LoVo (cell line): ENCODE results near the gene MPPED1.

Experiments used
- DNase-seq: peaks from one replicate; pipeline ENCODE4 v3.0.0-alpha.2; 2016; ENCODE audit warnings: low spot score

Gene MPPED1, protein sequence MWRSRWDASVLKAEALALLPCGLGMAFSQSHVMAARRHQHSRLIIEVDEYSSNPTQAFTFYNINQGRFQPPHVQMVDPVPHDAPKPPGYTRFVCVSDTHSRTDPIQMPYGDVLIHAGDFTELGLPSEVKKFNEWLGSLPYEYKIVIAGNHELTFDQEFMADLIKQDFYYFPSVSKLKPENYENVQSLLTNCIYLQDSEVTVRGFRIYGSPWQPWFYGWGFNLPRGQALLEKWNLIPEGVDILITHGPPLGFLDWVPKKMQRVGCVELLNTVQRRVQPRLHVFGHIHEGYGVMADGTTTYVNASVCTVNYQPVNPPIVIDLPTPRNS

DNA sequence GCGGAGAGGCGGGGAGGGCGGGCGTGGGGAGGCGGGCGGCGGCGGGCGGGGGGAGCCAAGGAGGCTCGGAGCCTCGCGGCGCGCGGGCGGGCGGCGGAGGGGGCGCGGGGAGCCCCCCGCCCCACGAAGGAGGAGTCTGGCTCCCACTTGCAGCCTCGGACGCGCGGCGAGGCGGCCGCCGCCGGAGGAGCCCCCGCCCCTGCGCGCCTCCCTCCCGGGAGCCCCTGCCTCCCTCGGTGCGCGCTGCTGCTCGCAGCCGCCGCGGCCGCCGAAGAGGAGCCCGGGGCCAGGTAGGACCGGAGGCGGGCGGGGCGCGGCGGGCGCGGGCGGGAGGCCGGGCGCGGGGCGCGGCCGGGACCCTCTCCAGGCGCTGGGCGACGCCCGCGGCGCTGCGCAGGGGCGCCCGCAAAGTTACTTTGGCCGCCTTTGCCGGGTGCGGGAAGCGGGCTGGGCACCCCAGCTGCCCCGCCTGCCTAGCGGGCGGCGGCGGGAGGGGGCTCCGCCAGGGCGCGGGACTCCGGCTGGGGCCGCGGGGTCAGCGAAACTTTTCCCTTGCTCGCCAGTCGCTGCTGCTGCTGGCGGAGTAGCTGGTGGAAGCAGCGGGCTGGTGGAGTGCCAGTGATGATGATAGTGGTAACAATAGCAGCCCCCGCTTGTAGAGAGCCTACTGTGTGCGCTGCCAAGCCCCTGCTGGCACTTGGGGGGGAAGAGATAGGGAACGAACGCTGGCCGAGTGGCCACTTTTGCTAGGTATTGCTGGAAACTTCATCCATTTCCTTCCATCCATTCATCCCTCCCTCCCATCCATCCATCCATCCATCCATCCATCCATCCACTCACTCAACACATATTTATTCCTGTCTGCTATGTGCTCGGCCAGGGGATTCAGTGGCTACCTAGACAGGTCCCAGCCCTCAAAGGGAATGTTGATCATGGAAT is at the start of gene MPPED1:
Gene MPPED1 (plus strand): TSS at position 146 of the 939 bp plus-strand sequence. CDS start 12,972 bp downstream, outside the sequence.
- no peak for DNase-seq

DNA sequence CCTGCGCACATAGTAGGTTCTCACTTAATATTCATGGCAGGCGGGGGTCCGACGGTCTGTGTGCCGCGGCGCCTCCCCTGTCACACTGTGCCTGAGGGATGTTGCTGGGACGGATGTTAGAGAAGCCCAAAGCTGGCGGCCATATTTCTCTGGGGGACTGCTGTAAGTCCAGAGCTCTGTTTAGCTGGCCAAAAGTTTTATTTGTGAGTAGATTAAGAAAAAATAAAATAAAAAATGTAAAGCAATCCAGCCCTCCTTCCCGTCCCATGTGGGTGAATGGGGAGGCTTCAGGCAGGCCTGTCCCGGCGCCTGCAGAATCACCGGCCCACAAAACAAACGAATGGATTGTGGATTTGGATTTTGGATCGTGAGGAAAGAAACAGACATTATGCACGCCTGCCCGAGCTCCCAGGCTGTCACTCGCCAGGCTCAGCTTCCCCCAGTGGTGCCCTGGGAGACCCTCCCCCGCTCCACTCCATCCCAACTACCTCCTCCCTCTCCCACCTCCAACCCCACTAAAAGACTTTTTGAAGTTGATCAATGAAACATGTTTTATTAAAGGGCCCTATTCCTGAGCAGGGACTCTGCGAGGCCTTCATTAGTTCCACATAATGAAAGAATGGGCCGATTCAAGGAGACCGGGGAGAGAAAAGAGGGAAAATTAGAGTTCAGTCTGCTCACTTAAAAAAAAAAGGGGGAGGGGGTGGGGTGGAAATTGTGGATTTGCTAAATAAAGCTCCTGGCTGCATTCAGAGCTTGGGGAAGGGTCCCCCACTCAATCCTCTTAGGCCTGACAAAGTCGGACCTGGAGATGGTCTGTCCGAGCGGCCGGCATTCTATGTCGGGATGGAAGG is 48.3 kb upstream of the MPPED1 start:
- no peak for DNase-seq

DNA sequence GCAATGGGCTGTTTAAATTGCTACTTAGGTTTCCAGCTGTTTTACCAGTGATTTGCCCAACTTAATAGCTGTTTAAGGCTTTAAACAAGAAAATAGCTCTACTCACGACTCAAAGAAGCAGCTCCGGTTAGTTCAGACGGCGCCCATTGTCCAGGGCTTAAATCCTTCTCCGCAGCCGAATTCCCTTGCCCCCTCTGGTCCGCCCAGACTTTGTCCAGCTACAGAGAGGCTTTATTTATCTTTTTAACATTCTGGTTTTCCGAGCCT is 47.7 kb upstream of the MPPED1 start:
- DNase-seq: no peak

DNA sequence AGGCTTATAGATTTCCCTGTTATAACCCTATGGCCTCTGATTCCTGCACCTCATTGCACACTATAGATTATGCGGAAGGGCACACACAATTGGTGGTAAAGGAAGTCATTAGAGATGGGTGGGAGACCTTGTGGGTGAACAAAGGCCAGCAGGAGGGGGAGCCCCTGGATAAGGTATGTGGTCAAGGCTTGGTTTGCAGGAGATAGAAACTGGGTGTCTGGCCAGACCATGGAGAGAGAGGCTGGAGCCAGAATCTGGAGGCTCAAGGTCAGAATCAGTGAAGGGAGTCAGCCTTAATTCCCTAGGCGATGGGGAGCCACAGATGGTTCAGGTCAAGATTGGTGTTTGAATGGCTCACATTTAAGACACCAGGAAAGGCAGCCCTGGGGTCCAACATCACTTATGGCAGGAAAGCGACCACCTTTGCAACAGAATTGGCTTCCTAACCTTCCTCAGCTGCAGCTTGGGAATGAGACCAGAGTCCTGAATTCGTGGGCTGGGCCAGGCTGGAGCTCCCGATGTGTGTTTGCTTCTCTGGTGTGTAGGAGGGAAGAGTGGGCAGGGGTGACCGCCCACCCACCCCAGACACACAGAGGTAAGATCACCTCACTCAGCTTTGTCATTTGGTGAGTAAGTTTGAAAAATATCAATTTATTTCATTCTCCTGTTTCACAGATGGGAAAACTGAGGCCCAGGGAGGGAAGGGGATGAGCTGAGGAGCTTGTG is 45.9 kb upstream of the MPPED1 start:
- DNase-seq: no peak

DNA sequence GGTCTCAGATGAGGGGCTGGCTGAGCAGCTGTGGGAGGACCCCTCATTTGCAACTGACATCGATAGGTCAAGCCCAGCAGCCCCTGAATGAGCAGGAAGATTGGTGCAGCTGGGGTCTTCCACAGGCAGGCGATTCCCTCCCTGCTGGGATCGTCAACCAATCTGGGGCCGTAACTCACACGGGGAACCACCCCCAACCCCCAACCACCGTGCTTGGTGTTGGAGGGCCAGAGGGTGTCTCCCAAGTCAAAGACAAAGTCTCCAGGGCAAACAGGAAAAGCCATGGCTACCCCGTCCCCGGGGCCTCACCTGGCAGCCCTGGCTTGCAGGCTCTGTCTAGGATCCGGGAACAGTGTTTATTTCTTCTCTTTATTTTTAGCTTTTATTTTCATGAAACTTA is 41.8 kb upstream of the MPPED1 start:
- DNase-seq: no peak

DNA sequence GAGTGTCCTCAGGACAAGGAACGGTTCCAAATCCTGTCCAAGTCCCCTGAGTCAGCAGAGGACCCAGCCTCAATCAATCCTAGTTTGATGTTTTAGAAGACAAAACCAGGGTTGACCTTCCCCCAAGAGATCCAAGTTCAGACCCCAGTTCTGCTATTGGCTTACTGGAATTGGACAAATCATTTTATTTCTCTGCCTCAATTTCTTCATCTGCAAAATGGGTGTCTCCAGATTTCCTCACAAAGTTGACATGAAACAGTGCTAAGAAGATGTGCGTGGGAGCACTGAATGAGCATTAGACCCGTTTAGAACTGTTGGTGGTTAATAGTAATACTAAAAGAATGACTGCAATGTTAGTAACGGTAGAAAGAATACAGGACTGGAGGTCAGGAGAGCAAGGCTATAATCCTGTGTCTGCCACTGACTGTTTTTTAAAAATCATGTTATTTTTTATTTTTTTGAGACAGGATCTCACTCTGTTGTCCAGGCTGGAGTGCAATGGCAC is 35.8 kb upstream of the MPPED1 start:
- no peak for DNase-seq

DNA sequence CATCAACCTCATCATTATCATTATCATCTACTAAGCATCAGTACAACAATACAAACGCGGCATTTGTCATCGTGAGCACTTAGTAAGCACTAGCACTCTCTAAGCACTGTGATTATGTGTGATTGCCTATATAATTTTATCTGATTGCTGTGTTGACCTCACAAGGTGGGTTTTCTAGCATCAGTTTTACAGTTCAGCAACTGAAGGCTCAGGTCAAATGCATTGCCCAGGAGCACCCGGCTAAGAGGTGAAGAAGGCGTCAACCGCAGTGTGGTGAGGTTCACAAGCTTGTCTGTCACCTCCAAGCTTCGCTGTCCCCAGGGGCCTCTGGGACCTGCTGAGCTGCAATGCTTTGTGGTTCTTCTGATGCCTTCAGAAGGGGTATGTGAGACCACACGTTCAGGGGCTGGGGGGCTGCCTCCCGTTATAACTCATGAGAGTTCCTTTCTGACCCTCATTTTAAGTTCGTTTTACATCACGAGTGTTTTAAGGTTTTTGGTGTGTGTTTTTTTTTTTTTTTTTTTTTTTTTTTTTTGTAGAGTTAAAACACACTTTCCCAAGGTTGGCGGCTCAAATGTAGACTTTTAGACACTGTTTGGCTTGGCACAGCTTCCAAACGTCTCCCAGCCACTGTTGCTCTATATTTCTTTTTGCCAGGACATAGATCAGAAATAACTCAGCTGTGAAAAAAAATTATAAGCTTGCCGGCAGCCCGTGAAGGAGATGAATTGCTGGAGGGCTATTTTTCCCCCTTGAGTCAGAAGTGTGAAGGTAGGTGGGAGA is 34.9 kb upstream of the MPPED1 start:
- no peak for DNase-seq

DNA sequence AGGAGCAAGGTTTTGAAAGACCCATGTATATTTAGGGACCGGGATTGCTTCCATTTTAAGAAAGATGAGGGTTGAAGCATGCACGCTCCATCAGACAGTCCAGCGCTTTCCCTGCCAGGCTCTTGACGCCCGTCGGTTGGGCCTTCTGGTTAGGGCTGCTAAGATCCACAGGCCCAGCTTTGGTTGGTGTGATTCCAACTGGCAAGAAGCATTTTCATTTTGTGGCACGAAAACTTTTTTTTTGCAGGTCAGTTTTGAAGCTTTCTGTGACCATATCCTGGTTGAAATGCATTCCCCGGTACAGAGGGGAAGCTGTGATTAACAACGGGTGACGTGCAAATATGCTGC is 34.3 kb upstream of the MPPED1 start:
- no peak for DNase-seq

DNA sequence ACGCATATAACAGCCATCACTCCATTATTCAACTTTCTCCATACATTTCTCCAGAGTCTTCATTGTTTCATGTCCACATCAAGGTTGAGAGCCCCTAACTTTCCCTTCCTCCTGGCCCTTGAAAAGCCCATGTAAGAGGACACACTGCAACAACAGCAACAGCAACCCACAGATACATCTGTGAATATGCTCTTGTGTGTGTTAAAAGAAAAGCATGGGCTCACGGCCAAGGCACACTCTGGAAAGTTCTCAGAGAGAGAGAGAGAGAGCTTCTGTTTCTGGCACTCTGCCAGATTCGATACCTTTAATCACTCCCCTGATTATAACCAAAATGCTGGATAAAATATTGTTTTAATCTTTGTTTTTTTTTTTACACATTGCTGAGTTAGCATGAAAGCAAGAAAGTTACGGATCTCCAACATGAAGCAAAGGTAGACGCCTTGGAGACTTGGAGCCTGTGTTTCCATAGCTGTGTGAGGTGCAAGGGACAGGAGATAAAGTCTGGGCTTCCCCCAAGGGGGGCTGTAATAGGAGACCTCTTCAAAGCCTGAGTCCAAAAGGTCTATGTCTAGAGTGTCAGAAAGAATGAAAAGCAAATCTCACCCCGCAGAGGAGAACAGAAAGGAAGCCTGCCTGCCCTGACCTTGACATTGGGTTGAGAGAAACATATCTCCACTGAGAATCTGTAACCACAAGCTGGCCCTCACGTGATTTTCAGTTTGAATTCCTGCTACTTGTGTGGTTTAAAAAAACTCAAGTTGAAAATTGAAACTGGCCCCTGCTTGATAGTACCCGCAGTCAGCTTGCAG is 33.7 kb upstream of the MPPED1 start:
- DNase-seq: no peak

DNA sequence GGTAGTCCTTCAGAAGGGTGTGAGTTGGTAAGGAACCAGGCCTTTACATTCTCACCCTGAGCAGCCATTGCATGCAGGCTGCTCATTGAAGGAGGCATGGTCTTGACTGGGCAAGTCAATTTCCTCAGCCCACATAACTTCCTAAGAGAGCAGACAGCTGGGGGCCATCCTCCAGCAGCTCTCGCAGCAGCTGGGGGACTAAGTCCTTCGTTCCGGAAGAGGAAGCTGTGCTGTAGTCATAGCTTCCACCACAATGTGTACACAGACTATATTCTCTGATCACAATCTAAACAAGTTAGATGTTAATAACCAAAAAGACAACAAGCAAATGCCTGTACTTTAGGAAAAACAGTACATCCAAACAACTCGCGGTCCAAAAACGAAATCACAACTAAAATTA is 30.1 kb upstream of the MPPED1 start:
- DNase-seq: no peak

DNA sequence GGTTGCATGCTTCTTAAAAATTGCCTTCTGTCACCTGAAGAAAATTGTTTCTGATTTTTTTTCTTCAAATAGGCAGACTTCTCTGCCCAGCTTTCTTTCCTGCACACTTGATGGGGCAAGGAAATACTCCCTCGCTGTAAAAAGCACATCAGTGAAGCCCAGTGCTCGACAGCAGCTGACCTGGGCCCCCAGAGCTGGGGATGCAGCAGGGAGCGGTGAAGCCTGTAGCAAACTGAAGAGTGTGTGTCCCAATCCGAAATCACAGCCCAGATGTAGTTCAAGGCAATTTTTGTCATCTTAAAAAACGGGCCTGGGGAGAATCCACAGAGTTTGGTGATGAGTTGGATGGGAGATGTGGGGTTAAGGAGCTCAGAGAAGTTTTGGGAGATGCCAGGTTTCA is 27.0 kb upstream of the MPPED1 start:
- no peak for DNase-seq

DNA sequence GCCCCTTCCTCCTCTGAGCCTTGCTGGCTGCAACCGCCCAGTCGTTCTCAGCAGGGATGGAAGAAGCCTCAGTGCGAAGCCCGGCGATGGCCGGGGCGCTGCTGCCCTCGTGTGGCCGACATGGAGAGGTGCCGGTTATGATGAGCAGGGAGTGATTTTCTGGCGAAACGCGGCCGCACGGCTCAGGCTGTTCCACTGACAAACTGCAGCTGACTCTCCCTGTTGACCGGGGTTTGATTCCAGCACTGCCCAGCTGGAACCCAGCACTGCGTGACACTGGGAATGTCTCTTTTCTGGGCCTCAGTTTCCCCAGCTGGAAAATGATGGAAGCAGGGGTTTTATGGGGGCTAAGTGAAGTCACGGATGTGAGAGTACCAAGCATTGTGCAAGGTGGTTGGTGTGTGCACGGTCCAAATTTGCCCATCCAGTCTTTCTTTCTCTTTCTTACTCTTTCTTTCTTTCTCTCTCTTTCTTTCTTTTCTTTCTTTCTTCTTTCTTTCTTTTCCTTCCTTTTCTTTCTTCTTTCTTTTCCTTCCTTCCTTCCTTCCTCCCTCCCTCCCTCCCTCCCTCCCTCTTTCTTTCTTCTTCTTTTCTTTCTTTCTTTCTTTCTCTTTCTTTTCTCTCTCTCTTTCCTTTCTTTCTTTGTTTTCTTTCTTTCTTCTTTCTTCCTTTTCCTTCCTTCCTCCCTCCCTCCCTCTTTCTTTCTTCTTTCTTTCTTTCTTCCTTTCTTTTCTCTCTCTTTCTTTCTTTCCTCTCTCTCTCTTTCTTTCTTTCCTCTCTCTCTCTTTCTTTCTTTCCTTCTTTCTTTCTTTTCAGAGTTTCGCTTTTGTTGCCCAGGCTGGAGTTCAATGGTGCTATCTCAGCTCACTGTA is 25.8 kb upstream of the MPPED1 start:
- DNase-seq: peak; percentile 73

DNA sequence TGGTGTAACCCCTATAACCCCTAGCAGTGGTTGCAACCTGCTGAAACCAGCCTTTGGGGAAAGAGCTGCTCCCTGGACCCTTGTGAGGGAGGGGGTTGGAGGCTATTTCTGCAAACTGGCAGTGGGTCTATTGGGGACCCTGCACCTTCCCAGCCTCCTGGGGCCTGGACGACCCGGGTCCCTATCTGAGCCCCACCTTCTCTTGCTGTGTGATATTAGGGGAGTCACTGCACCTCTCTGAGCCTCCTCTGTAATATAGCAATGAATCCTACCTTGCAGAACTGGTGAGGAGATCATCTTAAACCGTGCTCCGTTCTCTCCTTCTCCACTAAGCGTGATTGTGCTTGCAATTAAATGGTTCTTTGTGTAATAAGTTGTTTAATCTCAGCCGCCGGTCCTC is 24.0 kb upstream of the MPPED1 start:
- DNase-seq: no peak

DNA sequence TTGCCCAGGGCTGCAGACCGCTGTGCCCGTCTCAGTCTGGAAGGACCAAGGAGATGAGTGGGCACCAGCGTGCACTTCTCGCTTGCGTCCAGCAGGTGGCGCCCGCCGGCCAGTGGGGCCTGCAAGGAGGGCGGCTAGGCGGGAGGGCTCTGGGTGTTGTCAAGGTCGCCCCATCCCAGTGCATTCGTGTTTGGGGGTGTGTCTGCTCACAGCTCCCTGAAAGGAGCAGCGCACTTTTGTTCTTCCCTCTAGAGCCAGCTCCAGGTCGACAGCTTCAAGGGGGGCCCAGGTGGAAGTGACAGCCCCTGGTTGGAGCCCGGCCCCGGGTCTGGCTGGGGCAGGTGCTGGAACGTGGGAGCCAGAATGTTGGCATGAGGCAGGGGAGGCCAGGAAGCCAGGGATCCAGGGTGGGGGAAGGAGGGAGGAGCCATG is 23.4 kb upstream of the MPPED1 start:
- peak; percentile 52 for DNase-seq

DNA sequence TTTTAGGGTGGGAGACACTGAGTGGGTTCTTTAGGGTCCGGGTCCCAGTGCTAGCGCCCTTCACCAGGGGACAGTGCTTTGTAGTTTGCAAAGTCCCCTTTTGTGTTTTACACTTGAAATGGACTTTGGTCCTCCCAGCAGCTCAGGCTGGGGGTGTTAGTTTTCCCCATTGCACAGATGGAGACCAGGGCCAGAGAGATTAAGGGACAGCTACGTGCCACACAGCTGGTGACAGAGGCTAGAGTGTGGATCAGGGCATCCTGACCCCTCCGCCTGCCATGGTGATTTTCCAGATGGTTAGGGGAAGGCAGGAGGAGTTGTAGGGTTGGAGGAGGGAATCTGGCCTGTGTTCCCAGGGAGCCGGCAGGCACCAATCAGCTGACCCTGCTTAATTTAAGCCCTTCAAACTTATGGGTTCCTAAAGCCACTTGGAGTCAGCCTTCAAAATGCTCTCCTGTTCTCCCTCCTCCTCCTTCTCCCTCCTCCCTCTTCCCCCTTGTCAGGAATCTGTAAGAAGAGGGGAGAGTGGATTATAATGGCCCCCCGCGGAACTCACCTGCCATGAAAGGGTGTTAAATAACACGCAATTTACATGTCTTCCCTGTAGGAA is 22.5 kb upstream of the MPPED1 start:
- no peak for DNase-seq

DNA sequence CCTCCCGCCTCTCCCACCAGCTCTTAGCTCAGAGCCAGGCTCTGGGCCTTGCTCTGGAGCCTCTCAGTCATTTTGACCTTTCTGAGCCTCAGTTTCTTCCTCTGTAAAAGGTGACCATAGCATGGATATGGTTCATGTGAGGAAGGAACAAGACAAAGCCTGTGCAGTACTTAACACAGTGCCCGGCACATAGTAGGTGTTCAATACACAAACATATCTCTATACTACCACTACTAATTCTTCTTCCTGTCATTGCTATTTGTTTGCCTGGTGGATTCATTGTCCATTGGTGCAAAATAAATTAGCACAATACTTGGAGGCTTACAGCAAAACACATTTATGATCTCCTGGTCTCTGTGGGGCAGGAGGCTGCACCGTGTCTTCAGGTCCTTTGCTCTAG is 21.6 kb upstream of the MPPED1 start:
- no peak for DNase-seq

DNA sequence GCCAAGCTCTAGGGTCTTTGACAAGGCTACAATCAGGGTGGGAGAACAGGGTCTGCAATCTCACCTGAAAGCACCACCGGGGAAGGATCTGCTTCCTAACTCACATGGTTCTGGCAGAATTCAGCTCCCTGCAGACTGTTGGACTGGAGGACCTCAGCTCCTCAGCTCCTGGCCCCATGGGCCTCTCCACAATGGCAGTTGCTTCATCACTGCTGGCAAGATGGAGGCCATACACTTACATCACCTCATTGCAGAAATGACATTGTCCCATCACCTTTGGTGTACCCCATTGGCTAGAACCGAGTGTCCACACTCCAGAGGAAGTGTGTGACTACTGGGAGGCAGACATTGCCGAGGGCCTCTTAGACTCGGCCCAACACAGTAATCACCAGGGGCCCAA is 20.9 kb upstream of the MPPED1 start:
- DNase-seq: no peak

DNA sequence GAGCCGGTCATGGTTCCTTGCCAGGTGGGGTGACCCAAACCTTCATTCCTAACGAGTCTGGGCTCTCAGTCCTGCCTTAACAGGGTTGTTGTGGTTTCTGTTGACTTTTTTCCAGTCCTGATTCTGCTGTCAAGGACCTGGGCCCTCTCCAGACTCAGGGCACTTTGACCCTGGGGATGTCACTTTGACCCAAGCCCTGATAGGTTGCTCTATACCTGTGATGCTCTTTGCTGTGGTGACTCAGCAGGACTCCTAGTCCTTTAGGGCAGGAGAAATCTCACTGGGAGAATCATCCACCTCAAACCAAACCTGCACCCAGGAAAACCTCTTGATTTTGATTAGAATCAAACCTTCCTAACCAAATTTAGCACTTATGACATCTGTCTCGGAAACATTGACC is 20.5 kb upstream of the MPPED1 start:
- no peak for DNase-seq
